Tibial nerve (tissue), 4 donors: ENCODE data around the gene NDST1.

Source experiments
- CTCF ChIP-seq, 5 experiments: fragments of 200-600 bp in 3 of 5; fragments of 450-650 bp in 2 of 5; sonication (generic) in 3 of 5; IDR thresholded peaks; one replicate each; pipeline ENCODE4 v1.5.1; 2016 to 2019; ENCODE audit warnings: antibody characterized with exemption in 5 of 5, mild to moderate bottlenecking in 3 of 5, moderate library complexity in 2 of 5
- EP300 ChIP-seq, 2 donors: sonication (generic); formaldehyde crosslinking; IDR thresholded peaks; one replicate each; pipeline ENCODE4 v1.6.1; 2017; ENCODE audit warnings: antibody characterized with exemption in 2 of 2, mild to moderate bottlenecking in 1 of 2
- POLR2A ChIP-seq, 2 donors: fragments of 450-650 bp; IDR thresholded peaks; one replicate each; pipeline ENCODE4 v1.6.1; 2017; ENCODE audit warnings: antibody characterized with exemption in 2 of 2, mild to moderate bottlenecking in 2 of 2, moderate library complexity in 2 of 2

- no peak for TF ChIP-seq CTCF (IDR thresholded peaks at IDR 0.05)
- TF ChIP-seq EP300 (IDR thresholded peaks at IDR 0.05): no peak
- TF ChIP-seq POLR2A (IDR thresholded peaks at IDR 0.05): no peak
Measured at GRCh38 chr5:150498971-150499370, 9.0 kb upstream of the NDST1 start.
